ENCODE results near the gene MCRIP1. TPM values are rescaled to one million over a fixed set of nuclear protein-coding genes. Genes with fewer than 3 reads are reported as not detected.

Gene MCRIP1
- total and polyA plus RNA-seq, 2 of the 8 experiments (the other 6 are each of a cell fraction or from before 2014, with no cell fraction given), result 103 to 151 TPM

- no peak within 1 kb of the TSS for H2BK5ac ChIP-seq (ENCODE audit: low read depth, low read length)
- H4K5ac ChIP-seq (ENCODE audit: insufficient read length, low read depth, low read length), result no peak within 1 kb of the TSS
- H3K18ac ChIP-seq (ENCODE audit: extremely low read depth, low read length), result no peak within 1 kb of the TSS
- no peaks in the 10 kb centered on the region for H3K79me1 ChIP-seq (ENCODE audit: low read depth, low read length)
- peak within 1 kb of the TSS; percentile 39; the same call in 1 of the 2 replicates for H2BK12ac ChIP-seq (ENCODE audit: low read depth, low read length)
- H2BK120ac ChIP-seq (replicated peaks; ENCODE audit: low read depth, low read length), result no peak within 1 kb of the TSS
- peaks cover 5% of the 10 kb centered on the region; the same call in 1 of the 2 replicates for H3K23me2 ChIP-seq (ENCODE audit: low read depth, low read length)
- peak within 1 kb of the TSS; percentile 25 for H4K8ac ChIP-seq (ENCODE audit: extremely low read depth, insufficient read depth, low read length)
- H3K14ac ChIP-seq (ENCODE audit: insufficient read length), result no peak within 1 kb of the TSS
- no peak for DNase-seq (ENCODE audit: low read depth in 1 of 2, low spot score in 2 of 2)
- H3K27ac ChIP-seq (ENCODE audit: low read depth, low read length), result no peak within 1 kb of the TSS
- H3K23ac ChIP-seq (ENCODE audit: insufficient read length), result no peak within 1 kb of the TSS
- H2BK15ac ChIP-seq (ENCODE audit: low read length), result no peak within 1 kb of the TSS; the same call in 1 of the 2 replicates
- peaks cover 38 to 59% (median 53%) of the 10 kb centered on the region in 4 experiments for H3K27me3 ChIP-seq (replicated peaks in 1 of 4; ENCODE audit: control insufficient read depth in 3 of 4, extremely low read depth in 1 of 4, insufficient read depth in 3 of 4, low read length in 3 of 4)
- CTCF ChIA-PET (ENCODE audit: partially characterized antibody), result no interaction called here
- peak within 1 kb of the TSS; percentile 23 to 64 (median 32) for H3K4me3 ChIP-seq (ENCODE audit: extremely low read depth in 1 of 4, insufficient read depth in 2 of 4, low read depth in 3 of 4, low read length in 4 of 4)
- no peak for FAIRE-seq
- H2AFZ ChIP-seq (ENCODE audit: low read length), result no peak within 1 kb of the TSS
- H3K79me2 ChIP-seq (ENCODE audit: control insufficient read depth in 1 of 2, insufficient read depth in 2 of 2, low read length in 2 of 2), result no peaks in the 10 kb centered on the region
- peaks cover 0 to 10% (median 0%) of the 10 kb centered on the region in 4 experiments; a peak in 1 of 8 replicates for H3K36me3 ChIP-seq (ENCODE audit: control insufficient read depth in 2 of 4, insufficient read depth in 4 of 4, low read length in 3 of 4)
- H3K9ac ChIP-seq (replicated peaks in 1 of 4; ENCODE audit: extremely low read depth in 1 of 4, low read depth in 3 of 4, low read length in 3 of 4), result peak within 1 kb of the TSS in 1 of 4 experiments; percentile 46; a peak in 1 of 7 replicates
- no peak within 1 kb of the TSS for H3K4ac ChIP-seq (replicated peaks; ENCODE audit: insufficient read length, low read depth, low read length)
- no peak within 1 kb of the TSS for H2BK20ac ChIP-seq (ENCODE audit: low read length)
- no peaks in the 10 kb centered on the region for H3K9me3 ChIP-seq (ENCODE audit: insufficient read depth in 2 of 2, low read depth in 1 of 2, low read length in 1 of 2)
- H4K20me1 ChIP-seq (replicated peaks in 1 of 2; ENCODE audit: control insufficient read depth in 1 of 2, insufficient read depth in 2 of 2, low read length in 2 of 2), result peaks cover 0 to 1% of the 10 kb centered on the region in 2 experiments
- WGBS, 2 experiments (ENCODE audit: extremely low coverage in 1 of 2, insufficient coverage in 1 of 2, insufficient read length in 1 of 2, insufficient replicate concordance in 2 of 2, low coverage in 1 of 2, low lambda C conversion rate in 2 of 2, missing lambda C conversion rate in 1 of 2), result no CpG with 5 or more reads among the region's 110 CpGs
- H4K91ac ChIP-seq (replicated peaks; ENCODE audit: insufficient read length, low read length), result no peak within 1 kb of the TSS
- no peak within 1 kb of the TSS for H3K56ac ChIP-seq (replicated peaks; ENCODE audit: insufficient read length, low read depth, low read length)
- H2AK5ac ChIP-seq (ENCODE audit: low read depth, low read length), result peak within 1 kb of the TSS; percentile 82; the same call in 1 of the 2 replicates
- TF ChIP-seq CBX5 (IDR thresholded peaks at IDR 0.05; ENCODE audit: low read depth, low read length), result no peak
- TF ChIP-seq SUZ12 (IDR thresholded peaks at IDR 0.05; ENCODE audit: low read length), result peak; percentile 90
- peak within 1 kb of the TSS; percentile 37 to 86 for H3K4me2 ChIP-seq (ENCODE audit: insufficient read depth in 1 of 2, low read depth in 2 of 2, low read length in 2 of 2)
- POLR2A ChIA-PET (ENCODE audit: partially characterized antibody), result no interaction called here
- H3K4me1 ChIP-seq (replicated peaks in 1 of 4; ENCODE audit: control insufficient read depth in 3 of 4, insufficient read depth in 4 of 4, low read length in 3 of 4), result peaks cover 0 to 3% (median 0%) of the 10 kb centered on the region in 4 experiments; a peak in 3 of 7 replicates
These were observed 29.1 kb downstream of the MCRIP1 start, which contains the start of gene GCGR for GRCh38 chr17:81803728-81804558. Gene GCGR, plus strand, starts transcription at chr17:81804150. Its CDS starts 4,869 bp downstream, at chr17:81809019.

All from H1 (cell line).